Neural progenitor cell (in vitro differentiated cells): ENCODE data around the gene SPRR5.

Source experiments
- CTCF ChIP-seq: fragments of 200-600 bp; sonication (generic); IDR thresholded peaks from 2 replicates; pipeline ENCODE4 v1.5.1; 2017; ENCODE audit warnings: antibody characterized with exemption, mild to moderate bottlenecking
- EZH2 ChIP-seq: fragments of 200-600 bp; sonication (generic); IDR thresholded peaks from 2 replicates; pipeline ENCODE4 v1.6.1; 2017; ENCODE audit warnings: antibody characterized with exemption, mild to moderate bottlenecking, moderate library complexity
- EZH2phosphoT487 ChIP-seq: fragments of 200-600 bp; sonication (generic); IDR thresholded peaks from 2 replicates; pipeline ENCODE4 v1.6.1; 2017; ENCODE audit warnings: antibody characterized with exemption

- TF ChIP-seq CTCF, result no peak
- TF ChIP-seq EZH2, result no peak
- TF ChIP-seq EZH2phosphoT487, result no peak
Observed at GRCh38 chr1:152957561-152957960, 10.6 kb downstream of the SPRR5 start.
